ACC112 (cell line): ENCODE measurements around the gene TTLL11.

Source experiments
- H2AFZ ChIP-seq: fragments of 200-600 bp; sonication (generic); one replicate; pipeline ENCODE4 v1.6.0; 2017; ENCODE audit warnings: antibody characterized with exemption, low read length; ENCODE audit not compliant: unreplicated experiment
- H3K27ac ChIP-seq: fragments of 200-600 bp; sonication (generic); 2 replicates; pipeline ENCODE4 v1.5.1; 2014; ENCODE audit warnings: low read depth, mild to moderate bottlenecking, antibody characterized with exemption, low read length, moderate library complexity
- H3K27me3 ChIP-seq: fragments of 200-600 bp; sonication (generic); 2 replicates; pipeline ENCODE4 v1.6.1; 2014; ENCODE audit warnings: mild to moderate bottlenecking, antibody characterized with exemption, low read length, moderate library complexity, mixed read lengths; ENCODE audit not compliant: insufficient read depth
- H3K36me3 ChIP-seq: fragments of 200-600 bp; sonication (generic); 2 replicates; pipeline ENCODE4 v1.6.1; 2016; ENCODE audit warnings: mild to moderate bottlenecking, antibody characterized with exemption, low read length, moderate library complexity, mixed read lengths; ENCODE audit not compliant: insufficient read depth
- H3K4me1 ChIP-seq: fragments of 200-600 bp; sonication (generic); one replicate; pipeline ENCODE4 v1.6.1; 2016; ENCODE audit warnings: low read length, mixed read lengths; ENCODE audit not compliant: insufficient read depth, unreplicated experiment, control insufficient read depth
- H3K4me3 ChIP-seq: fragments of 200-600 bp; sonication (generic); 2 replicates; pipeline ENCODE4 v1.5.1; 2014; ENCODE audit warnings: mild to moderate bottlenecking, low read depth, low read length
- H3K79me2 ChIP-seq: fragments of 200-600 bp; sonication (generic); one replicate; pipeline ENCODE4 v1.6.0; 2016; ENCODE audit warnings: low read length; ENCODE audit not compliant: control insufficient read depth, unreplicated experiment, insufficient read depth

TTLL11 gene

GRCh38 chr9:121818841-121819427 is 274.2 kb downstream of the TTLL11 start:
- no peak overlapping the region for H3K27ac ChIP-seq
- H2AFZ ChIP-seq, result no peak overlapping the region
- H3K4me3 ChIP-seq, result no peak overlapping the region; the same call in 1 of the 2 replicates
- H3K27me3 ChIP-seq, result no peaks in the 10 kb centered on the region
- H3K4me1 ChIP-seq, result peaks cover 7% of the 10 kb centered on the region
- no peaks in the 10 kb centered on the region for H3K36me3 ChIP-seq
- H3K79me2 ChIP-seq, result no peaks in the 10 kb centered on the region

- no peak overlapping the region for H2AFZ ChIP-seq
Measured at GRCh38 chr9:121818016-121818661, 275.0 kb downstream of the TTLL11 start.

DNA sequence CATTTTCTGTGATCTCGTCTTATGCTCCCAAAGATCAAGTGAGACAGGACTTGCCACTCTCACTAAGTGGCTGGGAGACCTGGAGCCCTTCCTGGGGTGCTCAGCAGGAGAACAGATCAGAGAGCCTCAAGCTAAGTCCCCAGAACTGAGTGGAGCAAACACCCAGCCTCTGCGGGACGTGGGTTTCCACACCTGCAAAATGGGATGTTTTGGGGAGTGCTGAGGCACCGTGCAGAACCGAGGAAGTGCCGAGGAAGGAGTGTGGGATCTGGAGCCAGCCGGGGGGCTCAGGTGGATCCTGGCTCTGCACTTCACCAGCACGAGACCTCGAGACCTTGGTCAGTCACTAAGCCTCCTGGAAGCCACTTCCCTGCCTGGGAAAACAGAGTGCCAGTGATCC is 275.6 kb downstream of the TTLL11 start:
- no peak overlapping the region for H2AFZ ChIP-seq
- H3K79me2 ChIP-seq, result no peaks in the 10 kb centered on the region
- no peak overlapping the region for H3K4me3 ChIP-seq
- H3K36me3 ChIP-seq, result no peaks in the 10 kb centered on the region
- H3K27me3 ChIP-seq, result no peaks in the 10 kb centered on the region
- H3K27ac ChIP-seq, result no peak overlapping the region
- H3K4me1 ChIP-seq, result peaks cover 7% of the 10 kb centered on the region

More at GRCh38 chr9:121818016-121818661, 275.0 kb downstream of the TTLL11 start:
- no peaks in the 10 kb centered on the region for H3K36me3 ChIP-seq
- no peak overlapping the region for H3K27ac ChIP-seq
- no peaks in the 10 kb centered on the region for H3K79me2 ChIP-seq
- peaks cover 7% of the 10 kb centered on the region for H3K4me1 ChIP-seq
- no peak overlapping the region for H3K4me3 ChIP-seq
- no peaks in the 10 kb centered on the region for H3K27me3 ChIP-seq

DNA sequence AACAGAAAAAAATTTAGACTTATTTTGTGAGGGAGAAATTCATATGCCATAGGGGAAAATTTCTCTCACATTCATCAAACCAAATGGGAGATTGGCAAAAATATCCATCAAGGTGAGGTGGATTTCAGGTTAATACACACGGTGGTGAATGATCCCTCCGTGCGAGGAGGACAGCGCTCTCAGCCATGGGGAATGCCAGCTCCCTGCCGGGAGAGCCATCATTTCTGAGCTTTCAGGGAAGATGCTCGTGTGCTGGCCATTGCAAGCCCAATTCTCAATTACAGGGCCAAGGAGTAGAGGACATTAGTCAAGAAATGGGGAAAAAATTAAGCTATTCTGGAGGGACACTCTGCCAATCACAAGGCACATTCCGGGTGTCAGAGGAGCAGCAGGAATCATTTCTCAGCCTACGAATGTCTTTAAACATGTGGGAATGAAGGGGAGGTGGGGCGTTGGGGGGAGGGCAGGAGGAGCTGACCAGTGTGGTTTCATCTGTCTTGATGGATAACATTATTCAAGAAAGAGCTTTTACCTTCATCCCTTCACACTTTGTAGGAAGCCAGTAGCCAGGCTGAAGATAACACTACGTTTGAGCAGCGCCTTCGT is 276.2 kb downstream of the TTLL11 start:
- Histone ChIP-seq H3K27me3 (no peaks in the 10 kb centered on the region), H3K27ac (no peak overlapping the region), H3K4me1 (peaks cover 7% of the 10 kb centered on the region), H3K79me2 (no peaks in the 10 kb centered on the region), H2AFZ (no peak overlapping the region), H3K36me3 (no peaks in the 10 kb centered on the region), H3K4me3 (no peak overlapping the region)

- no peaks in the 10 kb centered on the region for H3K27me3 ChIP-seq
- peaks cover 7% of the 10 kb centered on the region for H3K4me1 ChIP-seq
- no peak overlapping the region for H2AFZ ChIP-seq
- H3K4me3 ChIP-seq, result no peak overlapping the region
- H3K79me2 ChIP-seq, result no peaks in the 10 kb centered on the region
- H3K36me3 ChIP-seq, result no peaks in the 10 kb centered on the region
- H3K27ac ChIP-seq, result no peak overlapping the region
Measured at GRCh38 chr9:121816449-121816817, 276.7 kb downstream of the TTLL11 start.

- H3K4me1 ChIP-seq, result peaks cover 7% of the 10 kb centered on the region
- H3K4me3 ChIP-seq, result no peak overlapping the region
- H3K27me3 ChIP-seq, result no peaks in the 10 kb centered on the region
- no peak overlapping the region for H2AFZ ChIP-seq
- H3K36me3 ChIP-seq, result no peaks in the 10 kb centered on the region
- H3K27ac ChIP-seq, result no peak overlapping the region
- H3K79me2 ChIP-seq, result no peaks in the 10 kb centered on the region
Measured at GRCh38 chr9:121815546-121816448, 277.3 kb downstream of the TTLL11 start.

DNA sequence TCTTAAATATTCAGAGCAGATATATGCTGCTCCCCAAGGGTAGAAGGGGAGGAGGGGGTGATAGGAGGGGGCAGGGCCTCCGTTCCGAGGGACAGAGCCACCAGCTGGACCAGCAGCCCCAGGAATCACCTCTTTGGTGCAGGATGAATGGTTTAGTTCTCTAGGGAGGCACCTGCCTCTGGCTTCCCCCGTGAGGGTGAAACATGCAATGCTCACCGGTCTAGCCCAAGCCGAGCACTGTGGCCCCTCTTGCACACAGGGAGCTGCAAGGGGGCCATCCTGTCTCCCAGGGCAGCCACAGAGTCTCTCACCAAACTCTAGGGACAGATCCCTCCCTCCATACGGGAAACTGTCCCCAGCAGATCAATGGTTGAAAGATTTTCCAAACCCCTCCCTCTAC is 278.0 kb downstream of the TTLL11 start:
- Histone ChIP-seq H3K27me3 (no peaks in the 10 kb centered on the region), H2AFZ (no peak overlapping the region), H3K4me3 (no peak overlapping the region), H3K27ac (no peak overlapping the region), H3K4me1 (peaks cover 7% of the 10 kb centered on the region), H3K79me2 (no peaks in the 10 kb centered on the region), H3K36me3 (no peaks in the 10 kb centered on the region)

GRCh38 chr9:121814594-121814993 is 278.5 kb downstream of the TTLL11 start:
- Histone ChIP-seq H3K36me3 (no peaks in the 10 kb centered on the region), H2AFZ (no peak overlapping the region), H3K79me2 (no peaks in the 10 kb centered on the region), H3K27ac (no peak overlapping the region), H3K4me1 (peaks cover 3% of the 10 kb centered on the region), H3K27me3 (no peaks in the 10 kb centered on the region), H3K4me3 (no peak overlapping the region)

DNA sequence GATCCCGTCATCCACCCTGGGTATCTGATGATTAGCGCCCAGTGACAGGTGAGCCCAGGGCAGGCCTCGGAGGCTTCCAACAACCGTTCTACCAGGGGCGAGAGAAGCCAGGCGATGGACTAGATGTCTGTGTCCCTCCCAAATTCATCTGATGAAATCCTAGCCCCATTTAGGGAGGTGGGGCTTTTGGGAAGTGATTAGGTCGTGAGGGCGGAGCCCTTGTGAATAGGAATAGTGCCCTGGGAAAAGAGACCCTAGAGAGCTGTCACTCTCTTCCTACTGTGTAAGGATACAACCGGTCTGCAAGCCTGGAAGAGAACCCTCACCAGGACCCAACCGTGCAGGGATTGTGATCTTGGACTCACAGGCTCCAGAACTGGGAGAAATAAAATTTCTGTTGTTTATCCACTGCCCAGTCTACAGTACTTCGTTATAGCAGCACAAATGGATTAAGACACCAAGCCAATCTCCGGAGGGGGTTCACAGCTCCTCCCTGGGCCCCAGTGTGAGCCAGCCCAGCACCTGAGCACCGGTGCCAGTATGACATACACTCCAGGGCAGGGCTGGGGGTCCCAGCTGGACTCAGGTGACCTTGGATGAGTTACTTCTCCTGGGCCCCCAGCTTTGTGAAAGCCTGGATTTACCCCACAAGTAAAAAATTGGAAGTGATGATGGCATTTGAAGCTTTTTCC is 279.4 kb downstream of the TTLL11 start:
- Histone ChIP-seq H3K4me1 (no peaks in the 10 kb centered on the region), H3K27me3 (no peaks in the 10 kb centered on the region), H3K4me3 (no peak overlapping the region), H3K79me2 (no peaks in the 10 kb centered on the region), H3K36me3 (no peaks in the 10 kb centered on the region), H2AFZ (no peak overlapping the region), H3K27ac (no peak overlapping the region)

GRCh38 chr9:121812159-121812735 is 280.9 kb downstream of the TTLL11 start:
- Histone ChIP-seq H2AFZ (no peak overlapping the region), H3K79me2 (no peaks in the 10 kb centered on the region), H3K4me3 (no peak overlapping the region), H3K4me1 (no peaks in the 10 kb centered on the region), H3K27me3 (no peaks in the 10 kb centered on the region), H3K36me3 (no peaks in the 10 kb centered on the region), H3K27ac (no peak overlapping the region)
